Right atrium auricular region (tissue), 2 donors: Measurements from ENCODE around the gene NUP37. TPM values are rescaled to one million over a fixed set of nuclear protein-coding genes. Genes with fewer than 3 reads are reported as not detected.

Source experiments
- DNase-seq: peaks from one replicate; pipeline ENCODE4 v3.0.0-alpha.2; 2019; ENCODE audit warnings: low spot score
- H3K27ac ChIP-seq, 2 donors: fragments of 200-600 bp; sonication (generic); 1 replicate in 1 of 2; 2 replicates in 1 of 2; pipeline ENCODE4 v1.5.1; 2016 to 2019
- H3K27me3 ChIP-seq, 2 donors: fragments of 200-600 bp; sonication (generic); one replicate each; pipeline versions ENCODE4 v1.5.1 to v1.6.0; 2017 to 2019
- H3K36me3 ChIP-seq: fragments of 200-600 bp; sonication (generic); one replicate; pipeline ENCODE4 v1.5.1; 2016
- H3K4me1 ChIP-seq, 2 donors: fragments of 200-600 bp; sonication (generic); one replicate each; pipeline versions ENCODE4 v1.5.1 to v1.6.0; 2017 to 2019
- H3K4me3 ChIP-seq, 2 donors: fragments of 200-600 bp; sonication (generic); 1 replicate in 1 of 2; 2 replicates in 1 of 2; pipeline ENCODE4 v1.5.1; 2017 to 2019; ENCODE audit warnings: mild to moderate bottlenecking in 1 of 2, moderate library complexity in 1 of 2
- H3K9me3 ChIP-seq, 2 donors: fragments of 200-600 bp; sonication (generic); one replicate each; pipeline ENCODE4 v1.5.1; 2019
- total RNA-seq, 2 donors: library from RNA; depleted of rRNA; stranded (reverse); fragments of >200 nt; gene quantifications; one replicate each; pipeline ENCODE4 v1.1.0, GENCODE V29; 2016
- TF ChIP-seq, protein P1 (sequence below), 2 donors: fragments of 200-600 bp; sonication (generic); IDR thresholded peaks; one replicate each; pipeline ENCODE4 v1.5.1; 2019; ENCODE audit warnings: antibody characterized with exemption in 2 of 2

NUP37 gene
- total RNA-seq, 2 donors from 2014 or later: 8.1 to 15.4 TPM

DNA sequence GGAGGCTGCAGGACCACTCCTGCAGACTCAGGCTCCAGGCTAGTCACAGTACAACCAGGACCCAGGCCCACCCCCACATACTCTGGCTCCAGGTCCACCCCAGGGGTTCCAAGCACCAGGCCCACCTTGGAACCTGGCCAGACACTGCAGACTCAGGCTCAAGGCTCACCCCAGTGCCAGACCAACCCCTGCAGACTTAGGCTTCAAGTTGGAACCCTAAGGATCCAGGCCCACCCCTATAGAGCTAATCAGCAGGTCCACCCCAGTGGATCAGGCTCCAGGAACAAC is 66.9 kb downstream of the NUP37 start:
- peaks cover 24% of the 10 kb centered on the region for H3K36me3 ChIP-seq
- H3K27ac ChIP-seq: no peak overlapping the region
- DNase-seq: no peak
- H3K27me3 ChIP-seq: no peaks in the 10 kb centered on the region
- TF ChIP-seq, protein P1, sequence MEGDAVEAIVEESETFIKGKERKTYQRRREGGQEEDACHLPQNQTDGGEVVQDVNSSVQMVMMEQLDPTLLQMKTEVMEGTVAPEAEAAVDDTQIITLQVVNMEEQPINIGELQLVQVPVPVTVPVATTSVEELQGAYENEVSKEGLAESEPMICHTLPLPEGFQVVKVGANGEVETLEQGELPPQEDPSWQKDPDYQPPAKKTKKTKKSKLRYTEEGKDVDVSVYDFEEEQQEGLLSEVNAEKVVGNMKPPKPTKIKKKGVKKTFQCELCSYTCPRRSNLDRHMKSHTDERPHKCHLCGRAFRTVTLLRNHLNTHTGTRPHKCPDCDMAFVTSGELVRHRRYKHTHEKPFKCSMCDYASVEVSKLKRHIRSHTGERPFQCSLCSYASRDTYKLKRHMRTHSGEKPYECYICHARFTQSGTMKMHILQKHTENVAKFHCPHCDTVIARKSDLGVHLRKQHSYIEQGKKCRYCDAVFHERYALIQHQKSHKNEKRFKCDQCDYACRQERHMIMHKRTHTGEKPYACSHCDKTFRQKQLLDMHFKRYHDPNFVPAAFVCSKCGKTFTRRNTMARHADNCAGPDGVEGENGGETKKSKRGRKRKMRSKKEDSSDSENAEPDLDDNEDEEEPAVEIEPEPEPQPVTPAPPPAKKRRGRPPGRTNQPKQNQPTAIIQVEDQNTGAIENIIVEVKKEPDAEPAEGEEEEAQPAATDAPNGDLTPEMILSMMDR (IDR thresholded peaks at IDR 0.05): no peak
- H3K4me3 ChIP-seq: no peak overlapping the region
- H3K4me1 ChIP-seq: no peaks in the 10 kb centered on the region
- no peaks in the 10 kb centered on the region for H3K9me3 ChIP-seq

DNA sequence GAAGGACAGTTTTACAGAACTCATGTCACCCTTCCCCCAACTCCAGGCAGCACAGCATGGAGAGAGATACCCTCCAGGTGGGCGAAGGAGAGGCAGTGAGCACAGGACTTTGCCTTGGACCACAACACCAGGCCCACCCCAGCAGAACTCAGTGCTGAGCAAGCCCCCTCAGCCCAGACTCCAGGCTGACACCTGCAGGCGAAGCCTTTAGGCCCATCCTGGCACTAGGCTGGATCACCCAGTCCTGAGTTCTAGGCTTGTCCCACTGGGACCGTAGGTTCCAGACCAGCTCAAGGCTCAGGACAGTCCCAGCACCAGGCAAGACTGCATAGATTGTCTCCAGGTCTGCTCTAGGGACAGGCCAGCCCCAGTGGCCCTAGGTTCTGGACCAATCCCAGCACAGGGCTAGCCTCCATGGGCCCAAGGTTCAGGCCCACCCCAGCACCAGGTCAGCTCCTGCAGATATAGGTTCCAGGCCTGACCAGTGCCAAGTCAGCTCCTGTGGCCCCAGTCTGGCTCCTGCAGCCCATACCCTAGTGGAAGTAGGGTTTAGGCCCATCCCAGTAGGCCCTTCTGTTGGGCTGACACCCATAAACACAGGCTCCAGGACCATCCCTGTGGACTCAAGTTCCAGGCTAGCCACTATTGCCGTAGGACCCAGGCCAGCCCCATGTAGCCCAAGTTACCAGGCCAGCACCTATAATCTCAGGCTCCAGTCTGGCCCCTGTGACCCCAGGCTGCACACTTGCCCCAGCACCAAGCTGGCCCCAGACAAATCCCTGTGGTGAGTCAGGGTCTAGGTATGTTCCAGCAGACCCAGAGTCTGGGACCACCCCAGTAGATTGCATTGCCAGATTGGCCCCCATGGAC is 67.5 kb downstream of the NUP37 start:
- TF ChIP-seq, protein P1 (IDR thresholded peaks at IDR 0.05): no peak
- H3K4me3 ChIP-seq: no peak overlapping the region
- H3K27ac ChIP-seq: no peak overlapping the region
- H3K9me3 ChIP-seq: no peaks in the 10 kb centered on the region
- no peaks in the 10 kb centered on the region for H3K4me1 ChIP-seq
- DNase-seq: no peak
- H3K36me3 ChIP-seq: peaks cover 27% of the 10 kb centered on the region
- no peaks in the 10 kb centered on the region for H3K27me3 ChIP-seq

DNA sequence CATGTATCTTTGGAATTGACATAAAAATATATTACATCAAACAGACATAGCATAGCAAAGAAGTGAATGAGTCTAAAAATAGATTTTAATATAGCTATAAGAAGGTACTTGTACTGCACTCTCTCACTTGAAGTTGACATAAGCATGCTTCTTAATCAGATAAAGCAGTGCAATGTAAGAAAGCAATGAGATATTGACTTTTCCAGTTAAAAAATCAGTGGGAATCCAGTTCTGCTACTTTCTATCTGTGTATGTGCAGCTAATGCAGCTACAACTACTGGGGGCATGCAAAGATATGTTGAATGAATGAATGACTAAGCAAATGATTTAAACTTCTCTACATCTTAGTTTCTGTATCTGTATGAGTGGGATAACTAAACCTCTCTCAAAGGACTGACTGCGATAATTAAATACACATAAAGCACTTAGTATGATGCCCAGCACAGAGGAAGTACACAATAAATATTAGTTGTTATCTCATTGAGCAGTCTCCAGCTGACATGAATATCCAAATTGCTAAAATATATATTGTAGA is 68.4 kb downstream of the NUP37 start:
- H3K4me1 ChIP-seq: no peaks in the 10 kb centered on the region
- DNase-seq: no peak
- H3K36me3 ChIP-seq: peaks cover 27% of the 10 kb centered on the region
- H3K27me3 ChIP-seq: no peaks in the 10 kb centered on the region
- H3K27ac ChIP-seq: no peak overlapping the region
- H3K9me3 ChIP-seq: no peaks in the 10 kb centered on the region
- H3K4me3 ChIP-seq: no peak overlapping the region
- TF ChIP-seq, protein P1 (IDR thresholded peaks at IDR 0.05): no peak

DNA sequence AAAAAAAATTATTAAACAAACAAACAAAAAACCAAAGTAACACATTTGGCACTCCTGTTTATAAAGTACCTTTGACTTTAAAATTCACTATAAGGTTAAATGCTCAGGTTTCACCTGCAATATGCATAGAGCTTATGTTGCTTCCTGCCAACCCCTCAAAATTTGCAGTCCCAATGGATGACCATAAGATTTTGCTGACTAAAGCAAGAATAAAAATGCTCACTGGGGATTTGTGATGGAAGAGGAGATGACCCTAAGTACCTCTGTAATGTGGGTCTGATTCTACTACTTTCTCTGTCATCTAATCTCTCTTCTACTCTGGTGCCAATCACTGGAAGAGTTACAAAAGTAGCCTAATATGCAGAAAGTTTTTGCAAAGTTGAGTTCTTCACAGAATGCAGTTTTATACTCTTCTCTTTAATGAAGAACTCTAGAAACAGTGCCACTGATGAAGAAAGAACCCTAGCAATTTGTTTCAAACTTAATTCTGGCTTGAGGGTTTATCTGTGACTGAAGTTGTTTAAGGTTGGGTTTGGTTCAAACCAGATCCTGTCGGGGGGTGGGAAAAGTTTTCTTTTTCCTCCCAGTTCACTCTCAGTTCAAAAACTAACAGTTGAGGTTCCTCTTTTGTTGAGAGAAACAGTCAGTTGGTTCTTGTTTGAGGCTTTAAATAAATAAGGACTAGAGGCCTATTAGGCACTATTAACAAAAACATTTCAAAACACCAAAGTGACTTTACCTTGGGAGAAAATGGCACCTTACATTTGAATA is 69.1 kb downstream of the NUP37 start:
- DNase-seq: no peak
- no peaks in the 10 kb centered on the region for H3K4me1 ChIP-seq
- H3K27me3 ChIP-seq: no peaks in the 10 kb centered on the region
- no peak overlapping the region for H3K4me3 ChIP-seq
- TF ChIP-seq, protein P1 (IDR thresholded peaks at IDR 0.05): no peak
- H3K27ac ChIP-seq: no peak overlapping the region
- peaks cover 28% of the 10 kb centered on the region for H3K36me3 ChIP-seq
- H3K9me3 ChIP-seq: no peaks in the 10 kb centered on the region

DNA sequence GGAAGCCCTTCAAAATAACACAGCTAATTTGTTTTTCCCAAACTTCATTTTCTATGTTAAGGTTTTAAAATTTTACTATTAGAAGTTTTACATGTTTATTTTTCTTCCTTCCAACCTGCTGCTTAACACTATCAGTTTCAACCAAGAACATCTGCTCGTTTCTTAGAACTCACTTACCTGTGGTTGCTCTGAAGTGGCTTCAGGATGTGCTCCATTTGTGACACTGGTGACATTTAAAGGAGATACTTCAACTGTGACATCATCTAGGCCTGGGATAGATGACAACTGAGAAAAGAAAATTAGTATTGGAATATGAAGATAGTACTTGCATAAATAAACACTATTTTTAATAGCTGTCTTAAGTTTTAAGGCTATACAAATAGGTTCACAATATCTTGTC is 76.0 kb downstream of the NUP37 start:
- TF ChIP-seq, protein P1 (IDR thresholded peaks at IDR 0.05): no peak
- Histone ChIP-seq H3K27me3 (no peaks in the 10 kb centered on the region), H3K36me3 (peaks cover 36% of the 10 kb centered on the region), H3K9me3 (no peaks in the 10 kb centered on the region), H3K27ac (no peak overlapping the region), H3K4me1 (no peaks in the 10 kb centered on the region), H3K4me3 (no peak overlapping the region)
- no peak for DNase-seq
